ENCODE measurements around the gene KIAA1755.

GRCh38 chr20:38179846-38180245, 80.7 kb downstream of the KIAA1755 start:
- TF ChIP-seq, protein P1, sequence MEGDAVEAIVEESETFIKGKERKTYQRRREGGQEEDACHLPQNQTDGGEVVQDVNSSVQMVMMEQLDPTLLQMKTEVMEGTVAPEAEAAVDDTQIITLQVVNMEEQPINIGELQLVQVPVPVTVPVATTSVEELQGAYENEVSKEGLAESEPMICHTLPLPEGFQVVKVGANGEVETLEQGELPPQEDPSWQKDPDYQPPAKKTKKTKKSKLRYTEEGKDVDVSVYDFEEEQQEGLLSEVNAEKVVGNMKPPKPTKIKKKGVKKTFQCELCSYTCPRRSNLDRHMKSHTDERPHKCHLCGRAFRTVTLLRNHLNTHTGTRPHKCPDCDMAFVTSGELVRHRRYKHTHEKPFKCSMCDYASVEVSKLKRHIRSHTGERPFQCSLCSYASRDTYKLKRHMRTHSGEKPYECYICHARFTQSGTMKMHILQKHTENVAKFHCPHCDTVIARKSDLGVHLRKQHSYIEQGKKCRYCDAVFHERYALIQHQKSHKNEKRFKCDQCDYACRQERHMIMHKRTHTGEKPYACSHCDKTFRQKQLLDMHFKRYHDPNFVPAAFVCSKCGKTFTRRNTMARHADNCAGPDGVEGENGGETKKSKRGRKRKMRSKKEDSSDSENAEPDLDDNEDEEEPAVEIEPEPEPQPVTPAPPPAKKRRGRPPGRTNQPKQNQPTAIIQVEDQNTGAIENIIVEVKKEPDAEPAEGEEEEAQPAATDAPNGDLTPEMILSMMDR (IDR thresholded peaks at IDR 0.05) = no peak
- TF ChIP-seq EZH2 (IDR thresholded peaks at IDR 0.05) = no peak

Measured in neural progenitor cell (in vitro differentiated cells).